ENCODE data around the gene PCDHGA11.
"Not testable (repeated sequence)": the region's sequence is repeated elsewhere in the genome, so short reads cannot be mapped to it uniquely, and the experiment has no call there.

PCDHGA11 gene
- total RNA-seq = 0.27 to 0.31 reads per million in 2 donors

GRCh38 chr5:141420855-141421488 is at the start of gene PCDHGA11:
TSS of gene PCDHGA11 (plus strand) at chr5:141421051. CDS start at chr5:141421228, 177 bp downstream.
- DNase-seq = peak in 1 of 5 experiments; percentile 45

DNA sequence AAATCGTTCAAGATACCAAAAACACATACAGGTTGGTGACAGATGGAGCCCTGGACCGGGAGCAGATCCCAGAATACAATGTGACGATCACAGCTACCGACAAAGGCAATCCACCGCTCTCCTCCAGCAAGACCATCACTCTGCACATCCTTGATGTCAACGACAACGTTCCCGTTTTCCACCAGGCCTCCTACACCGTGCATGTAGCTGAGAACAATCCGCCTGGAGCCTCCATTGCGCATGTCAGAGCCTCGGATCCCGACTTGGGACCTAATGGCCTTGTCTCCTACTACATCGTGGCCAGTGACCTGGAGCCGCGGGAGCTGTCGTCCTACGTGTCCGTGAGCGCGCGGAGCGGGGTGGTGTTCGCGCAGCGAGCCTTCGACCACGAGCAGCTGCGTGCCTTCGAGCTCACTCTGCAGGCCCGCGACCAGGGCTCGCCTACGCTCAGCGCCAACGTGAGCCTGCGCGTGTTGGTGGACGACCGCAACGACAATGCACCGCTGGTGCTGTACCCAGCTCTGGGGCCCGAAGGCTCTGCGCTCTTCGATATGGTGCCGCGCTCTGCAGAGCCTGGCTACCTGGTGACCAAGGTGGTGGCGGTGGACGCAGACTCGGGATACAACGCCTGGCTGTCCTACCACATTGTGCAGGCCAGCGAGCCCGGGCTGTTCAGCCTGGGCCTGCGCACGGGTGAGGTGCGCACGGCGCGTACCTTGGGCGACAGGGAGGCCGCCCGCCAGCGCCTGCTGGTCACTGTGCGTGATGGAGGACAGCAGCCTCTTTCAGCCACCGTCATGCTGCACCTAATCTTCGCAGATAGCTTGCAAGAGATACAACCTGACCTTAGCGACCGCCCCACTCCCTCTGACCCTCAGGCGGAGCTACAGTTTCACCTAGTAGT is 49.0 kb upstream of the PCDHGA11 start:
- DNase-seq = no peak

- no peak for DNase-seq
Measured at GRCh38 chr5:141373673-141374317, 47.1 kb upstream of the PCDHGA11 start, which contains the start of gene PCDHGA6. TSS of gene PCDHGA6 (plus strand) at chr5:141373891. CDS start at chr5:141374084, 193 bp downstream.

- DNase-seq = no peak
Measured at GRCh38 chr5:141374627-141375026, 46.2 kb upstream of the PCDHGA11 start.

DNA sequence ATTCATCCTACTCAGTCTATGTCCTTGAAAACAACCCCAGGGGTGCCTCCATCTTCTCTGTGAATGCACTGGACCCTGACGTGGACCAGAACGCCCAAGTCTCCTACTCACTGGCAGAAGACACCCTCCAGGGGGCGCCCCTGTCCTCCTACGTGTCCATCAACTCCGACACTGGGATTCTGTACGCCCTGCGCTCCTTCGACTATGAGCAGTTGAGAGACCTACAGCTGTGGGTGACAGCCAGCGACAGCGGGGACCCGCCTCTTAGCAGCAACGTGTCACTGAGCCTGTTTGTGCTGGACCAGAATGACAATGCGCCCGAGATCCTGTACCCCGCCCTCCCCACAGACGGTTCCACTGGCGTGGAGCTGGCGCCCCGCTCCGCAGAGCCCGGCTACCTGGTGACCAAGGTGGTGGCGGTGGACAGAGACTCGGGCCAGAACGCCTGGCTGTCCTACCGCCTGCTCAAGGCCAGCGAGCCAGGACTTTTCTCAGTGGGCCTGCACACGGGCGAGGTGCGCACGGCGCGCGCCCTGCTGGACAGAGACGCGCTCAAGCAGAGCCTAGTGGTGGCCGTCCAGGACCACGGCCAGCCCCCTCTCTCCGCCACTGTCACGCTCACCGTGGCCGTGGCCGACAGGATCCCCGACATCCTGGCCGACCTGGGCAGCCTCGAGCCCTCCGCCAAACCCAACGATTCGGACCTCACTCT is 45.3 kb upstream of the PCDHGA11 start:
- DNase-seq = not testable (repeated sequence)

- peak in 1 of 5 experiments; percentile 11 for DNase-seq
Measured at GRCh38 chr5:141382469-141383294, 38.2 kb upstream of the PCDHGA11 start, which contains the start of gene PCDHGA7. TSS of gene PCDHGA7 (plus strand) at chr5:141382742. CDS start at chr5:141382900, 158 bp downstream.

DNA sequence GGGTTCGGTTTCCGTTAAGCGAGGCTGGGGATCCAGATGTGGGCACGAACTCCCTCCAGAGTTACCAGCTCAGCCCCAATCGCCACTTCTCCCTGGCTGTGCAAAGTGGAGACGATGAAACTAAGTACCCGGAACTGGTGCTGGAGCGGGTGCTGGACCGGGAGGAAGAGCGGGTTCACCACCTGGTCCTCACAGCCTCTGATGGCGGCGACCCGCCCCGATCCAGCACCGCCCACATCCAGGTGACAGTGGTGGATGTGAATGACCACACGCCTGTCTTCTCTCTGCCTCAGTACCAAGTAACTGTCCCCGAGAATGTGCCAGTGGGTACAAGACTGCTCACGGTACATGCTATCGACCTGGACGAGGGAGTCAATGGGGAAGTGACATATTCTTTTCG is 37.5 kb upstream of the PCDHGA11 start:
- no peak for DNase-seq

DNA sequence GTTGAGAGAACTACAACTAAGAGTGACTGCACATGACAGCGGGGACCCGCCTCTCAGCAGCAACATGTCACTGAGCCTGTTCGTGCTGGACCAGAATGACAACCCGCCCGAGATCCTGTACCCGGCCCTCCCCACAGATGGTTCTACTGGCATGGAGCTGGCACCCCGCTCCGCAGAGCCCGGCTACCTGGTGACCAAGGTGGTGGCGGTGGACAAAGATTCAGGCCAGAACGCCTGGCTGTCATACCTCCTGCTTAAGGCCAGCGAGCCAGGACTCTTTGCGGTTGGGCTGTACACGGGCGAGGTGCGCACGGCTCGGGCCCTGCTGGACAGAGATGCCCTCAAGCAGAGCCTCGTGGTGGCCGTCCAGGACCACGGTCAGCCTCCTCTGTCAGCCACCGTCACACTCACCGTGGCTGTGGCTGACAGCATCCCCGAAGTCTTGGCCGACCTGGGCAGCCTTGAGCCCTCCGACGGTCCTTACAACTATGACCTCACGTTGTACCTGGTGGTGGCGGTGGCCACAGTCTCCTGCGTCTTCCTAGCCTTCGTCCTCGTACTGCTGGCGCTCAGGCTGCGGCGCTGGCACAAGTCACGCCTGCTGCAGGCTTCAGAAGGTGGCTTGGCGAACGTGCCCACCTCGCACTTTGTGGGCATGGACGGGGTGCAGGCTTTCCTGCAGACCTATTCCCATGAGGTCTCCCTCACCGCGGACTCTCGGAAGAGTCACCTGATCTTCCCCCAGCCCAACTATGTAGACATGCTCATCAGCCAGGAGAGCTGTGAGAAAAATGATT is 36.2 kb upstream of the PCDHGA11 start:
- no peak for DNase-seq

DNA sequence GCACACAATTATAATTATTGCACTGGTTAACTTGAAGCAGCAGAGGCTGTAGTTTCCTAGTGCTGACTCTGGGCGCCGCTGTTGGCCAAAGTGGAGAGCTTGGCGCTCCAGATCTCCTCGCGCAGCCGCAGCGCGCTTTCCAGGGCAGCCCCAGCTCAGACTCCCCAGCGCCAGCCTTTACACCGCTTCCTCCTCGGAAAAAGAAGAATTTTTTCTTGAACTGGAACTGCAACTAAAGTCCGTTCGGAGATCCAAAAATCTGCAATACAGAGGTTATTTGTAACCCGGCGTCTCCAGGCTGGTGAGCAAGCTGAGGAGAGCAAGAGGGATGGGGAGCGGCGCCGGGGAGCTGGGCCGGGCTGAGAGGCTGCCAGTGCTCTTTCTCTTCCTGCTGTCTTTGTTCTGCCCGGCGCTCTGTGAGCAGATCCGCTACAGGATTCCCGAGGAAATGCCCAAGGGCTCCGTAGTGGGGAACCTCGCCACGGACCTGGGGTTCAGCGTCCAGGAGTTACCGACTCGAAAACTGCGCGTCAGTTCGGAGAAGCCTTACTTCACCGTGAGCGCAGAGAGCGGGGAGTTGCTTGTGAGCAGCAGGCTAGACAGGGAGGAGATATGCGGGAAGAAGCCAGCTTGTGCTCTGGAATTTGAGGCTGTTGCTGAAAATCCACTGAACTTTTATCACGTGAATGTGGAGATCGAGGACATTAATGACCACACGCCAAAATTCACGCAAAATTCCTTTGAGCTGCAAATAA is 33.1 kb upstream of the PCDHGA11 start, which contains the start of gene PCDHGB4:
Gene PCDHGB4 (plus strand): TSS at position 142 of the 755 bp plus-strand sequence. CDS start 187 bp downstream, at position 329.
- DNase-seq = peak in 1 of 5 experiments; percentile 30

DNA sequence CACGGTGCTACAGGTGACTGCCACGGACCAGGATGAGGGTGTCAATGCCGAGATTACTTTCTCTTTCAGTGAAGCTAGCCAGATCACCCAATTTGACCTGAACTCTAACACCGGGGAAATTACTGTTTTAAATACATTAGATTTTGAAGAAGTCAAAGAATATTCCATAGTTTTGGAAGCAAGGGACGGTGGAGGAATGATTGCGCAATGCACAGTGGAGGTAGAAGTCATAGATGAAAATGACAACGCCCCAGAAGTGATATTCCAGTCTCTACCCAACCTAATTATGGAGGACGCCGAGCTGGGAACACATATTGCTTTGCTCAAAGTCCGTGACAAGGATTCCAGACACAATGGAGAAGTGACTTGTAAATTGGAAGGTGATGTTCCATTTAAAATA is 32.2 kb upstream of the PCDHGA11 start:
- DNase-seq = no peak

- no peak for DNase-seq
Measured at GRCh38 chr5:141389153-141390042, 31.5 kb upstream of the PCDHGA11 start.

DNA sequence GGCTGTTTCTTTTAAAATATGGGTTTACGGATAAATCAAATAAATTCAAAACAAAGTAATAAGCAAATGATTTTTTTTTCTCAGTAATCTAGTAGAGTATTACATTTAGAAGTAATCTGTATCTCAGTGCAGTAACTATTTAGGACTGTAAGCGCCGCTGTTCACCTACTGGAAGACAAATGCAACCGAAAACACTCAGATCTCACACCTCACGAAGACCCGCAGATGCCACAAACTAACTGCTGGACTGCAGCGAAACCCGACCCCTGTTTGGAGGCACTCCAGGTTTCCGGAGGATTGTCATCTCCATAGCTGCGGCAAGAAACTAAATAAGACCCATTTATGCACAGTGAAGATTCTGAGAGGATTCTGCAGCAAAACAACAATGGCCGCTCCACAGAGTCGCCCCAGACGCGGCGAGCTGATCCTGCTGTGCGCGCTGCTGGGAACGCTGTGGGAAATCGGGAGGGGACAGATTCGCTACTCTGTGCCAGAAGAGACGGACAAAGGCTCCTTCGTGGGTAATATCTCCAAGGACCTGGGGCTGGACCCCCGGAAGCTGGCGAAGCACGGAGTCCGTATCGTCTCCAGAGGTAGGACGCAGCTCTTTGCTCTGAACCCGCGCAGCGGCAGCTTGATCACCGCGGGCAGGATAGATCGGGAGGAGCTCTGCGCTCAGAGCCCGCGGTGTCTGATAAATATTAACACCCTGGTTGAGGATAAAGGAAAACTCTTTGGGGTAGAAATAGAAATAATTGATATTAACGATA is 28.2 kb upstream of the PCDHGA11 start, which contains the start of gene PCDHGA8:
Gene PCDHGA8 (plus strand): TSS at position 205 of the 770 bp plus-strand sequence. CDS start 181 bp downstream, at position 386.
- peak in 1 of 5 experiments; percentile 14 for DNase-seq

DNA sequence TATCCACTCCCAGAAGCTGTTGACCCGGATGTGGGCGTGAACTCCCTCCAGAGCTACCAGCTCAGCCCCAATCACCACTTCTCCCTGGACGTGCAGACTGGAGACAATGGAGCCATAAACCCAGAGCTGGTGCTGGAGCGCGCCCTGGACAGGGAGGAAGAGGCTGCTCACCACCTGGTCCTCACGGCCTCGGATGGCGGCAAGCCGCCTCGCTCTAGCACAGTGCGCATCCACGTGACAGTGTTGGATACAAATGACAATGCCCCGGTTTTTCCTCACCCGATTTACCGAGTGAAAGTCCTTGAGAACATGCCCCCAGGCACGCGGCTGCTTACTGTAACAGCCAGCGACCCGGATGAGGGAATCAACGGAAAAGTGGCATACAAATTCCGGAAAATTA is 27.6 kb upstream of the PCDHGA11 start:
- no peak for DNase-seq

GRCh38 chr5:141394401-141395187 is 26.3 kb upstream of the PCDHGA11 start:
- not testable (repeated sequence) for DNase-seq

GRCh38 chr5:141397756-141398551 is 22.9 kb upstream of the PCDHGA11 start, which contains the start of gene PCDHGB5:
TSS of gene PCDHGB5 (plus strand) at chr5:141397947. CDS start at chr5:141398128, 181 bp downstream.
- DNase-seq = peak in 1 of 5 experiments; percentile 45

- no peak for DNase-seq
Measured at GRCh38 chr5:141398608-141399007, 22.2 kb upstream of the PCDHGA11 start.

Data from T-helper 2 cell (primary cell).